HT1080 (cell line): ENCODE measurements around the gene MYLK. TPM values are rescaled to one million over a fixed set of nuclear protein-coding genes. Genes with fewer than 3 reads are reported as not detected.

Experiments
- DNase-seq: peaks from one replicate; pipeline ENCODE4 v3.0.0-alpha.2; 2015; ENCODE audit warnings: low read depth
- total RNA-seq: library from RNA; depleted of rRNA; stranded (reverse); fragments of >200 nt; shearing (Covaris generic); gene quantifications from 2 replicates; pipeline ENCODE4 v1.2.3, GENCODE V29; 2014

The MYLK gene
- total RNA-seq, 1 experiment from 2014 or later, result 197 TPM

DNA sequence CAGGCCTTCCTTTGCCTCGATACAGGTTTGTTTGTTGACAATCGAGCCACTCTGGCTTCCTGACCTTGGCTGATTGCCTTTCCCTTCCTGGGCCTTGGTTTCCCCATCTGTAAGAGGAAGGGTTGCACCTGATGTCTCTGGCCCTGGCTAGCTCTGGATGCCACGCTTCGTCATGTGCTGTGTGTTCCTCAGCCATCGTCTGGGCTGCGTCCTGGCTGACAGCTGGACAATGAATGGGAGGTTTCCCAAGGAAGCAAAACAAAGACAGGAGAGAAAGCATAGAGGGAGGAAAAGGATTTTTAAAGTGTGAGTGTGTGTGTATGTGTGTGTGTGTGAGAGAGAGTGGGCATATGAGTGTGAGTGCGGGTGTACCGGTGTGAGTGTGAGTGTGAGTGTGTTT, 234.0 kb downstream of the MYLK start:
- no peak for DNase-seq

DNA sequence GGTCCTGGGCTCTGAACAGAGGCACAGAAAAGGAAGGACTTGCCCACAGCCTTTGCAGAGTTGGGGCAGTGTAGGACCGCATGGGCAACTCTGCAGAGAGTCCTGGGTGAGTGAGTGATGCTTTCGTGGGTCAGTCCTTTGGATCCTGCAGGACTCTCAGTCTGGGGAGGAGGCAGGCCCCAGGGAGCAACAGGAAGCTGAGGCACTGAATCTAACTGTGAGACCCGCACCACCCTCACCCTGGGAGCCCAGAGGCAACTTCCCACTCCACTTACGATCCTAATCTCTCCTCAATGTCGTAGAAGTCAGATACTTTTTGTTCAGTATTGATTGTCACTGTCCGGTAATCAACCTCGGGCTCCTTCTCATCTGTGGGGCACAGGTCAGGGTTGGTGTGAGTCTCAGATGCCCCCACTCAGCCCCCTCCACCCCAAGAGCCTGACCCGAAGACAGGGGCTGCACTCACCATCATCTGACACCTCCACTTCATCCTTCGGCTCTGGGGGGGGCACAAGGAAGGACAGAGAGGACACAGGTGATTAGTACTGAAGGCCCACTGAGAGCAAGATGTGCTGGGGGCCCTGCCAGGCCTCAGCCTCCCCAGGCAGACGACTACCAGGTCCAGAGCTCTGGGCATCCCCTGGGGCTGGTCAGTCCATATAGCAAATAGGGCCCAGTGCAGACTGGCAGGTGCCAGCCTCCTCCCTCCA, 235.3 kb downstream of the MYLK start:
- no peak for DNase-seq

DNA sequence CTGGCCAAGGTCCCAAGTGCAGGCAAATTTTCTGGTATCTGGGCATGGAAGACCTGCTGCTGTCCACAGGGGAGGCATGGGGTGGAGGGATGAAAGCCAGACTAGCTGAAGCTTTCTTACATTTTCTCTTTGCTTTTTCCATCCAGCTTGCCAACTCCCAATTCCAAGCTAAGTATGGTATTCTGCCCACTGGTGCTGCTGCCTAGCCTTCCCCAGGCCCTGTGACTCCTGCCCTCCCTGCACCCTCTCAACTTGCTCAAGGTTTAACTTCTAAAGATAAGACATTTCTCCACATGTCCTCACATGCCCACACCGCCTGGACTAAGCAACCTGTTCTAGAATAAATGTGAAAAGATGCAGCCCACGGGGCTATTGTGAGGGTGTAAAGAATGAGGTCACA, 239.8 kb downstream of the MYLK start:
- no peak for DNase-seq

DNA sequence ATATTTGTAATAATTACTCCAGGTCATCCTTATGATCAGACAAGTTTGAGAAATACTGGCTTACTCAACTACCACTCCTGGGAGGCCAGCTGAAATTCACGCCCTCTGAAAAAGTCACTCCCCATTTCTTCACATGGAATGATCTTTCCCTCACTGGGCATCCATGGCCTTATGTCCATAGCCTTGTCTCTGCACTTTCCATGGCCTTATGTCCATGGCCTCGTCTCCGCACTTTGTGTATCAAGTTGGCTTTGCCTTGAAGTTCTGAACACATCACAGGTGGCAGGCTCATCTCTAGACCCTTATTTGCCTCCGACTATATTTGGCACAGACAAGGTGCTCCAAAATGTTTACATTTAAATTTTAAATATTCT, 241.2 kb downstream of the MYLK start:
- DNase-seq, result no peak

DNA sequence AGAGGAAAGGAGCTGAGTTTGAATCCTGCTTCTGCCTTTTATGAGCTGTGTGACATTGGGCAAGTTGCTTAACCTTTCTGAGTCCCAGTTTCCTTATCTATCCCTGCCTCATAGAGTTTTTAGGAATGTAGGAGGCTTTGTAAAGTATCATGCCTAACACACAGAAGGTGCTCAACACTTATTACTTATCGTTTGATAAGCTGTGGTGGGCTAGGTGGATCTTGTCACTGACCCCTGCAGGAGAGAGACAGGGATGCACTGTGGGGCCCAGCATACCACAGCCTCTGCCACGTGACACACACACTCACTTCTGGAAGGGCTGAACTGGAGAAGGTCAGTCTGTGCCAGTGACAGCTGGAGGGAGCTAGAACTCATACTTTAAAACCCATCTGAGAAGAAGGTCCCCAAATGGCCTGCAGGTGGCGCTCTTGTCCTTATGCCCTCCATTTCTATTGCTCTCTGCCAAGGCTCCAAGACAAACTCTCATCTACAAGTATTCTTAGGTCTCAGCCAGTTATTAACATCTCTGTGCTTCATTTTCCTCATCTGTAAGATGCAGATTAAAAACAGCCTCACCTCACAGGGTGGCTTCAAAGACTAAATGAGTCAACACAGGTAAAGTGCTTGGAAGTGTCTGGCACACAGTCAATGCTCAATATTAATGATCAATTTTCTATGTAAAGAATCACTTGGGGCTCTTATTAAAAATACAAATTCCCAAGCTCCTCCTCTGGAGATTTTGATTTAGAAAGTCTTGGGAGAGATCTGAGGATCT, 241.8 kb downstream of the MYLK start:
- peak; percentile 99 for DNase-seq

DNA sequence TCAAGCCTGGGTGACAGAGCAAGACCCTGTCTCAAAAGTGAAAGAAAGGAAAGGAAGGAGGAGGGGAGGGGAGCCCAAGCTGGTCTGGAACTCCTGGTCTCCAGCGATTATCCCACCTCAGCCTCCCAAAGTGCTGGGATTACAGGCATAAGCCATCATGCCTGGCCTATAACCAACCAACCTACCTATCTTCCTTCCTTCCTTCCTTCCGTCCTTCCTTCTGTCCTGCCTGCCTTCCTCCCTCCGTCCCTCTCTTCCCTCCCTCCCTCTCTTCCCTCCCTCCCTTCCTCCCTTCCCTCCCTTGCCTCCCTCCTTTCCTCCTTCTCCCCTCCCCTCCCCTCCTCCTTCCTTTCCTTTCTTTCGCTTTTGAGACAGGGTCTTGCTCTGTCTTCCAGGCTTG, 242.6 kb downstream of the MYLK start:
- no peak for DNase-seq

DNA sequence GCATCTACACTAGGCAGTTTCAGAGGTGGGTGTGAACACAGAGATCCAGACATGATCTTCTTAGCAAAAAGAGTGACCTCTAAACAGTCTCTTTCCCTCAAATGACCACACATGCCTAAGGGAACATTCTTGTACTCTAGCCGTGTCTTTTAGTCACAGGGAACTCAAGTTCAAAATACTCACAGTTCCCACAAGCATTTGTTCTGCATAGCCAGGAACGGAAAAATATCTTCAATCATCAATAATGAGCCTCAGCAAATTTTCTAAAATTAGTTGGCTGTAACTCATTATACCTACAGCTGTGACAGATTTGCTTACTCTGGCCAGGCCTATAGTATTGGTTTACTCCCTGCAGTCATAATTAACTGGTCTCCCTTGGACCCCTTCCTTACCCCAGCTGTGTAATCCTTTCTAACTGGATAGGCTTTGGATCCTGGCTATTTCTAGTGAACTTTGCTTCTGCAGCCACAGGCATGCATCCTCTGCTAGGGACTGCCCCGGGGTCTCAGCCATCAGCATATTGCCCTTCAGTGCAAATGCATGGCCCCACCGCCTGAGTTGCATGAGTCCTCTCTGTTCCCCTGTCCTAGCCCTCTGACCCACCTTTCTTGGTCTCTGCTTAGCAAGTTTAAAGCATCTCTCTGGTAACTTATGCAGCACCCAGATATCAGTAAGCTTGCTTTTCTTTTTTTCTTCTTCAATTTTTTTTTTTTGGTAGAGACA, 243.2 kb downstream of the MYLK start:
- DNase-seq, result no peak

DNA sequence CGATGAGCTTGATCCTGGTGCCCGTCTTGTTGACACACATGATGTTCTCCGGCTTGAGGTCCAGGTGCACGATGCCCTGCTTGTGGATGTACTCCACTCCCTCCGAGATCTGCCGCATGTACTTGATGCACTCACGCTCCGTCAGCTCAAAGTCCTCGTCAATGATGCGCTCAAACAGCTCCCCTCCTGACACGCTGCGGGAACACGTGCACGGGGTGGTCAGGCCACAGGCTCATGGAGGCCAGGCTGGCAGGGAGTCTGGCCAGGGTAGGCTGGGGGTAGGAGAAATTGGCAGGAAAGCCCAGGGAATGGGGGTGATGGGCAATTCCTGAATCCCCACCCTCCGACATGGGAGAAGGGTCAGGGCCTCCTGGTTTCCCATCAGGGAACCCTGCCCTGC, 243.8 kb downstream of the MYLK start:
- no peak for DNase-seq

DNA sequence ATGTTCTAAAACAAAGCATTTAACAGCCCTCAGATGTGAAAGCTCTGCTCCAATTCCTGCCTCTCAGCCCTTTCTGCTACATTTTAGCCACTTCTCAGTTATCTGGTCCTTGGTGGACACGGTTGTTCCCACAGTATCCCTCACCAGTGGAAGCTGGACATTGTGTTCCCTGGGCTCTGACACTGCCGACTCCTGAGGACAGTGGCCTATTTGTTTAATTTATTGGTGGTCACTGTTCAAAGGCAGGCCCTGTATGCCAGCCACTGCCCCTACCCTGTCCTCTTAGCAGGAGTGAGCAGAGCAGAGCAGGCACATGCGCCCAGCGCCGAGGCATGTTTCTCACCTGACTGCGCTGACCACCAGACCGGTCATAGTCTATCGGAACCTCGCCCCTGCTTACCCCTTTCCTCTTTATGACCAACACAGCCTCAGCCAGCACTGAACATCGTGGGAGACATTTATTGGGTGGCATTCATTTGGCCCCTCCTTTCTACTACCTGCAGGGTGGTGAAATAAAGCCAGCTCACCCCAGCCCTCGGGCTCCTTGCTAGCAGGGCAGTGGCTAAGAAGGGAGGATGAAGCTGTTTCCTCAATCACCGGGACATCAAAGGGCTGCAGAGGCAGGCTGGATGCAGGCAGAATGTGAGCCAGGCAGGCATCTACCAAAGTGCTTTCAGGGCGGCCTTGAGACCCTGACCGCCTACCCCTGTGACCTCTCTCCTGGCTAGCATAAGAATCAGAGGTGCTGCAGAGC, 245.0 kb downstream of the MYLK start:
- DNase-seq, result no peak

DNA sequence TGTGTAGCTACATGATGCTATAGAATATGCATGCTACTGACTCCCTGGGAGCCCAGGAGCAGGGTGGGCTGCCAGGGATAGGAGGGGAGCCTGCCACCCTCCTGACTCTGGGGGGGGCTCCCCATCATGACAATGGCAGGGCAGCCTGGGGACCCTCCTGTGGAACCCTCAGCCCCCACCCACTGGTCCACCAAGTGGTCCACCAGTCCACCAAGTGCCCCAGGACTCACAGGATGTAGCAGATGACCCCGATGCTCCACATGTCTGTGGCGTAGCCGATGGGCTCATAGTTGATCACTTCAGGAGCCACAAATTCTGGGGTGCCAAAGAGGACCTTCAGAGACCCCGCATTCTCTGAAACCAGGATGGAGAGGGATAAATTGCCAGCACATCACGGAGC, 246.3 kb downstream of the MYLK start:
- DNase-seq, result no peak

DNA sequence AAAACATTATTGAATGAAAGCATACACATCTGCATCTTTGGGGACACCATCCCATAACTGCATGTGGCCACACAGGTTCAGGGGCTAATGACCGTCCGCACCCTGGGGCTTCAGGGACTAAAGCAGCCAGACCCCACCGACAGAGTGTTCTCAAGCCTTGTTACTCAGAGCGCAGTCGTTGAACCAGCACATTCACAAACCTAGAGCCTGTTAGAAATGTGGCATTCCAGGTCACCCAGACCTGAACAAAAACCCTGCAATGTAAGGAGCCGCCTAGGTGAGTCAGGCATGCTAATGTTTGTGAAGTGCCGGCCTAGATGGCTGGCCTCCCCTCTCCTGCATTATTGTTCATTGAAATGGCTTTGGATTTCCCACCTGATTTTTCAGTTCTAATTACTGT, 247.0 kb downstream of the MYLK start:
- no peak for DNase-seq

DNA sequence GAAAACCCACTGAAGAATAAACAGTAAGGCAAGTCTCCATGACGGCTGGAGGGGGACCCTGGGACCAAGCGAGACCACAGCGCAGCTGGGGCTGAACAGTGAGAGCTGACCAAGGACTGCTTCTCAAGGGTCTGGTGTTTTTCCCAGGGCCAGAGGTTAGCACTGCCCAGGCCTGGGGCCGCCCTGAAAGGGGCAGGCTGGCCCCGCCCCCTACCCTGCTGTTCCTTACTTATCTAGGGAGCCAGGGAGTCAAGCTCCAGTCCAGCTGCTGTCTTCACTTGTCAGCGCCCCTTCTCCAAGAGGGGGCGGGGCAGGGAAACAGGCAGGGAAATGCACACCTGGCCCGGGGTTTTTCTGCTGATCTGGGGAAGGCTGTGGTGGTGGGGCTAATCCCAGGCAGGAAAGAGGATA, 247.7 kb downstream of the MYLK start:
- no peak for DNase-seq

DNA sequence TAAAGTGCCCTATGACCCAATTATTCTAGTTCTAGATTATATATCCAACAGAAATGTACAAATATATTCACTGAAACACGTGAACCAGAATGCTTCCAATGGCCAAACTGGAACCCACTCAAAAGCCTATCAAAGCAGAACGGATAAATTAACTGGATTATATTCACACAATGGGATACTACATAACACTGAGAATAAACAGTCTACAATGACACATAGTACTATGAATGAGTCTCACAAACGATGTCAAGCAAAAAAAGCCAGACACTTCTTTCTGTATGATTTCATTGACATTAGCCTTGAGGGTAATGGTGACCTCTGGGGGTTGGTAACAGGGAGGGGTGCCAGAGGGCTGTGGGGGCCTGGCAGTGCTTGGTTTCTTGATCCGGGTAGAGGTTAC, 248.4 kb downstream of the MYLK start:
- no peak for DNase-seq

DNA sequence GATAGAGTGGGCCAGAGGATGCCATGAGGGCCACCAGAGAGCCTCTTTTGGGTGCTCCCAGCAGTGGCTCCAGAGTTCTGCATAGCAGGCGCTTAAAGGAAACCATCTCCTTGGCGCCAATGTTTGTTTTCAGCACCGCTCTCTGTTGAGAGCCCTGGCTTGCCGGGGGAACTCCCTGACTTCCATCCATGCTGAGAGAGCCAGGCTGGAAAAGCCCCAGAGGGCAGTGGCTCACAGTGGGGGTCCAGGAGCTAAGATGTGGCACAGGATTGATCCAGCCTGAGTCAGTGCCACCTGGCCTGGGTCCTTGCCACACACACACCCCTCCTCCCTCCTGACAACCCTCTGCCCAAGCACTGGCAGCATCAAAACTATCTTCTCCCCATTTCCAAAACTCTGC, 248.9 kb downstream of the MYLK start:
- DNase-seq, result peak; percentile 53

DNA sequence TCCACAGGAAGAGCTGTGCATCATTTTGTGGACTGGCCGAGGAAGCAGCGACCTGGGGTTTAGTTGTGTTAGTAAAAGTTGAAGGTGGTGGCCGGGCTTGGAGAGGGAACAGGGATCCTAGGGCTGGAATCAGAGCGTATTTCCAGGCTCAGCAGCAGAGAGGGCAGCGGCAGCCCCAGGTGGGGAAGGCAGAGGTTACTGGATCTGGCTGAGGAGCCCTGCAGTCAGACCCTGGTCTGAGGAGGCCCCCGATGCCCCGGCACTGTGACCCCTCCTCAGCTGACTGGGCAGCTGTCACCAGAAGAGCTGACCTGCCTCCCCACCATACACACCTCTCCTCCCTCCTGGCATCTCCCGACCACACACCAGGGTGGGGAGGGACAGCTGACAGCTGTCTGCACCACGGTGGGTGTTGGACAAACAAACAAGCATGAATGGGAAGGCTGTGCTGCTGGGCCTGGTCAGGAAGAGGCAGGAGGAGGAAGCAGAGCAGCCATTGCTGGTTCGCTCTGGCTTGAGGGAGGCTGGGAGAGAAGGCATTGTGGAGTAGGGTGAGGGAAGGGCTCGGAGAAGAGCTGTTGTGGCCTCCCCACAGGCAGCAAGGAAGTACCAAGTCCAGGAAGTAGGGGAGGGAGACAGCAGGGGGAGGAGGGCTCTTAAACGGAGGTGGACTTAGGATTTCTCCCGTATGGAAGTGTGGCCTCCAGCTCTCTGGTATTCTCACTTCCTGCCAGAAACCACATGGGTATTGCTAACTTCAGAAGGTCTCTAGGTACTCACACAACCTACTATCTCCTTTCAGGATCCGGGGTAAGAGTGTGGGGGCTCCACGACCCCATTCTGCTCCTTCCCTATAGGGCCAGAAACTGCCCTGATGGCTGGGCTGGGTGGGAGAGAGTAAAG, 249.7 kb downstream of the MYLK start:
- DNase-seq, result peak; percentile 77

DNA sequence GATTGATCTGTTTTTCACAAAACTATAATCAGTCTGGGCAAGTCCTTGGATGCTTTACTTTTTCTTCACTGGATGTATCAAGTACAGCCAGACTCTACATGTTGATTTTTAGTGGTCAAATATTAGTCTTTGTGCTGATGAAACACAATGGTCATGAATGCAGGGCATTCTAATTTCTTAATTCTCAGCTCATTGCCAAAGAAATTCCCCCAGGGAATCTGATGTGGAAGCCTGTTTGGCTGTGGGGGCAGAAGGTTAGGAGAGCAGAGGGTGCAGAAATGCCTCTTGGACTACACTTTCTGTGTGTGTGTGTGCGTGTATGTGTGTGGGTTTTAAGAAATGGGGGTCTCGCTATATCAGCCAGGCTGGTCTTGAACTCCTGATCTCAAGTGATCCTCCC, 250.6 kb downstream of the MYLK start:
- no peak for DNase-seq

DNA sequence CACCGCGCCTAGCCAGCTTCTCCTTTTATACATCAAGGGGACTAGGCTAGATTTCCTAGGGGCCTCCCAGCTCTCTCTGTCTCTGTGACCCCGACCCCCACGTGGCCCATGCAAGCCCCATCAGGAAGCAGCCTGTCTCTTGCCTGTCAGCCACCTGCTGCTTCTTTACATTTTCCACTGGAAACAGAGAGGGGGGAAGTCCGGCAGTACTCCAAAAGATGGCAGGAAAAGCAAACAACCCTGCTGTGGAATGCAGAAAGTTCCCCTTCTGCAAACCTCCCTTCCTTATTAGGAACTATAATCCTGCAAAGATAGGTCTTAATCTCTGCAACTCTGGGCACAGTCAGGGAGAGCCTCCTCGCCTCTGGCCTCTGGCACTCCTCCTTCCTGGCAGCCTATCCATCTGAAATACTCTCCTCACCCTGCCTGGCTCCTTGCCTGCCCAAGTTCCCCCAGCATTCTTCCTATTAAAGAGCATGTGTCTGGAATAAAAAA, 251.9 kb downstream of the MYLK start:
- DNase-seq, result no peak

DNA sequence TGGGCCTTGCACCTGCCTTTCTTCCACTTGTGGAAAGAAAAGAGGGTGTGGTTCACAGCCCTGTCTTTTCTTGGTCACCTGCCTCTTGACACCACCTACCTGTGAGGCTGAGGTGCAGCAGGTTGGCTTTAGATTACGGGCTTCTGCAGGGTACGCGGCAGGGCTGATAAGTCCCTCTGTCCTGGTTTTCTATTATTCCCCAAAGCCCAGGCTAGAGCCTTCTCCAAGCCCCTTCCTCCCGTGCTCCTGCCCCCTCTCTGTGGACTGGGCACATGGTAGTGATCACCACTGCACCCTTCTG, 254.4 kb downstream of the MYLK start:
- DNase-seq, result no peak

DNA sequence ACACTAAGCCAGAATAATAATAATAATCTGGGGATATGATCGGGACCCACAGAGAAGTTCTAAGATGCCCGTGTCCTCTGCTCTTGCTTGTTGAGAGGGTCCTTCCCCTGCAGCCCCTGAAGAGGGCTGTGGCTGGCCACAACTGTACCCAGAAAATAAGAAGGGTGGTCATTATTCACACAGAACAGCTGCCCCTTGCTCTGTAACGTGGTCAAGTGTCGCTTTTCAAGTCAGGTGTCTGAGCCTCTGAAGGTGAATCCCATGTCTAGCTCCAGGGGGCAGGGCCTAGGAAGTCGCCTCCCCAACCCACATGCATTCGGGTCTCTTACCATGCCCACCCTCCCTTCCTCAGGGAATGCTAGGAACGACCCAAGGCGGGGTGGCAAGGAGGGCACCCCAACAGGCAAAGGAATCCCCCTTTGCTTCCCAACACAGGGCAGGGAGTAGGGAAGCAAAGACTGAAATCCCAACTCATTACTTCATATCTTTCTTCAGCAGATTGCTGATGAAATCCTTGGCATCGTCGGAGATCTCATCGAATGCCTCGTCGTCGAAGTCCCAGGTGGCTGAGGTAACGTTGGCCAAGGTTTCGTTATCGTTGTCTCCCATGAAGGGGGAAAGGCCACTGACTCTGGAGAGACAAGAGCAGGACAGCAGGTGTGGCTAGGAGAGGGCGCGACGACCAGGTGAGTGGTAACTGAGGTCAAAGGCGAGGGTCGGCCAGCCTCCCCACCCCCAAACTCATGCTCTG, 255.0 kb downstream of the MYLK start:
- DNase-seq, result no peak
